PC-9 (cell line): ENCODE measurements around the gene PCDHGA1.
A peak's percentile ranks its signal among the peaks of the same experiment; 100 is the strongest.

Experiments
- EZH2 ChIP-seq: fragments of 200-600 bp; sonication (generic); IDR thresholded peaks from 2 replicates; pipeline ENCODE4 v1.8.0; 2017; ENCODE audit warnings: antibody characterized with exemption, low read depth
- TF ChIP-seq, protein P1 (sequence below): fragments of 200-600 bp; sonication (generic); conservative IDR thresholded peaks from 2 replicates; pipeline ENCODE4 v1.6.1; 2017; ENCODE audit warnings: mixed run types, antibody characterized with exemption, mild to moderate bottlenecking, moderate library complexity

DNA sequence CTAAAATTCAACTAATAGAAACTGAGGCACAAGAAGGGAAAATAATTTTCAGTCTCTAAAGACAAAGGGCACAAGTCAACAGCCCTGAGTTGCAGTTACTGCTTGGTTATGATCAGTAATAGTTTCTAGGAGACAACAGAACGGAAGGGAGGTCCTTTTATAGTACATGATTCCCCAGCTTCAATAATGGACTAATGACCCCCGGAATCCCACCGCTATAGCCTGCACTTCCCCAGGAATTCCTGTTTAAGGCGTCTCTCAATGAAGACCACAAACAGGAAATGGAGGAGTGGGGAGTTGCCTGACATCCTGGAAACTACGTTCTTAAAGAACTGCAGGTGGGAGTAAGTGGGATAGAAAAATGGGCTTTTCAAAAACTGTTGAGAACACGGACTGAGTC lies 227.8 kb downstream of the PCDHGA1 start:
- TF ChIP-seq EZH2, result no peak
- TF ChIP-seq, protein P1, sequence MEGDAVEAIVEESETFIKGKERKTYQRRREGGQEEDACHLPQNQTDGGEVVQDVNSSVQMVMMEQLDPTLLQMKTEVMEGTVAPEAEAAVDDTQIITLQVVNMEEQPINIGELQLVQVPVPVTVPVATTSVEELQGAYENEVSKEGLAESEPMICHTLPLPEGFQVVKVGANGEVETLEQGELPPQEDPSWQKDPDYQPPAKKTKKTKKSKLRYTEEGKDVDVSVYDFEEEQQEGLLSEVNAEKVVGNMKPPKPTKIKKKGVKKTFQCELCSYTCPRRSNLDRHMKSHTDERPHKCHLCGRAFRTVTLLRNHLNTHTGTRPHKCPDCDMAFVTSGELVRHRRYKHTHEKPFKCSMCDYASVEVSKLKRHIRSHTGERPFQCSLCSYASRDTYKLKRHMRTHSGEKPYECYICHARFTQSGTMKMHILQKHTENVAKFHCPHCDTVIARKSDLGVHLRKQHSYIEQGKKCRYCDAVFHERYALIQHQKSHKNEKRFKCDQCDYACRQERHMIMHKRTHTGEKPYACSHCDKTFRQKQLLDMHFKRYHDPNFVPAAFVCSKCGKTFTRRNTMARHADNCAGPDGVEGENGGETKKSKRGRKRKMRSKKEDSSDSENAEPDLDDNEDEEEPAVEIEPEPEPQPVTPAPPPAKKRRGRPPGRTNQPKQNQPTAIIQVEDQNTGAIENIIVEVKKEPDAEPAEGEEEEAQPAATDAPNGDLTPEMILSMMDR, result peak; percentile 44; the same call in 1 of the 2 replicates
